K562 (cell line): ENCODE measurements around the gene HMGN2. TPM values are rescaled to one million over a fixed set of nuclear protein-coding genes. Genes with fewer than 3 reads are reported as not detected.

Experiments used
- BRF1 ChIP-seq: IDR thresholded peaks from 3 replicates; pipeline ENCODE4 v1.6.1; 2011; ENCODE audit warnings: borderline replicate concordance, mild to moderate bottlenecking; ENCODE audit not compliant: insufficient read length; ENCODE audit errors: extremely low read depth
- CREBBP ChIP-seq: IDR thresholded peaks from one replicate; pipeline ENCODE4 v1.6.1; 2012; ENCODE audit warnings: low read depth, mild to moderate bottlenecking, control low read depth, inconsistent platforms, low read length
- FOS ChIP-seq: IDR thresholded peaks from 3 replicates; pipeline ENCODE4 v1.6.1; 2011; ENCODE audit not compliant: insufficient read length; ENCODE audit errors: extremely low read depth
- FOSL1 ChIP-seq: fragments of 200-800 bp; sonication (Bioruptor generic); conservative IDR thresholded peaks from 2 replicates; pipeline ENCODE4 v1.6.1; 2016; ENCODE audit warnings: missing genetic modification characterization, missing compliant biosample characterization
- ILK ChIP-seq: fragments of 450-650 bp; IDR thresholded peaks from 2 replicates; pipeline ENCODE4 v1.6.1; 2016; ENCODE audit warnings: missing genetic modification characterization, low read depth, mild to moderate bottlenecking, missing compliant biosample characterization, moderate library complexity, borderline replicate concordance
- NR4A1 ChIP-seq, 2 experiments: fragments of 250-450 bp in 1 of 2; fragments of 450-650 bp in 1 of 2; sonication (Bioruptor Pico) in 1 of 2; IDR thresholded peaks; 2 replicates each; pipeline versions ENCODE4 v1.4.0 to v1.6.1; 2016 to 2020; ENCODE audit warnings: mild to moderate bottlenecking in 2 of 2, missing compliant biosample characterization in 1 of 2, missing genetic modification characterization in 1 of 2, moderate library complexity in 1 of 2
- SAFB2 ChIP-seq: fragments of 200-400 bp; formaldehyde crosslinking; IDR thresholded peaks from 2 replicates; pipeline ENCODE4 v1.6.1; 2018; ENCODE audit warnings: borderline replicate concordance, low read length, low read depth, moderate library complexity; ENCODE audit not compliant: severe bottlenecking
- SIN3B ChIP-seq: fragments of 450-650 bp; IDR thresholded peaks from 2 replicates; pipeline ENCODE4 v1.6.1; 2017; ENCODE audit warnings: low read depth, mild to moderate bottlenecking, moderate library complexity
- SIX5 ChIP-seq, 2 experiments: IDR thresholded peaks; 2 replicates each; pipeline ENCODE4 v1.6.1; 2011; ENCODE audit warnings: low read length in 2 of 2, borderline replicate concordance in 1 of 2, low read depth in 1 of 2, mild to moderate bottlenecking in 1 of 2, moderate library complexity in 1 of 2; ENCODE audit not compliant: insufficient read depth in 1 of 2
- ZC3H4 ChIP-seq: sonication (generic); formaldehyde crosslinking; IDR thresholded peaks from 2 replicates; pipeline ENCODE4 v1.9.0; 2021; ENCODE audit warnings: missing genetic modification reagents, borderline replicate concordance
- ZC3H8 ChIP-seq: fragments of 450-650 bp; IDR thresholded peaks from 2 replicates; pipeline ENCODE4 v1.6.1; 2017
- ZNF444 ChIP-seq: fragments of 250-450 bp; sonication (Bioruptor Pico); IDR thresholded peaks from 2 replicates; pipeline ENCODE4 v1.4.0; 2020; ENCODE audit warnings: mild to moderate bottlenecking, moderate library complexity
- ZNF551 ChIP-seq: fragments of 250-450 bp; sonication (Bioruptor Pico); IDR thresholded peaks from 2 replicates; pipeline ENCODE4 v1.5.0; 2021; ENCODE audit warnings: mild to moderate bottlenecking, moderate library complexity
- ZNF79 ChIP-seq: fragments of 250-450 bp; sonication (Bioruptor Pico); IDR thresholded peaks from 2 replicates; pipeline ENCODE4 v1.4.0; 2020; ENCODE audit warnings: low read depth, mild to moderate bottlenecking, moderate library complexity
- polyA plus RNA-seq, 8 experiments: library from polyadenylated mRNA; depleted of rRNA in 4 of 8; stranded (reverse) in 5 of 8; unstranded in 3 of 8; fragments of >200 nt; fragmentation: Nextera tagmentation in 2 of 8; fragmentation: Illumina TruSeq in 1 of 8; extraction: Ambion mirVana in 2 of 8; extraction: Trizol in 1 of 8; gene quantifications; 2 replicates each; pipeline versions ENCODE4 v1.2.1 to v1.2.3, GENCODE V29; 2011 to 2014; ENCODE audit warnings: inconsistent platforms in 1 of 8, missing spikeins in 1 of 8
- total RNA-seq, 7 experiments: library from RNA; depleted of rRNA in 6 of 7; stranded (reverse); fragments of >200 nt in 6 of 7; fragmentation: Illumina TruSeq in 2 of 7; extraction: Trizol in 2 of 7; gene quantifications; 2 replicates each; pipeline versions ENCODE4 v1.2.1 to v1.2.3, GENCODE V29; 2011 to 2021; ENCODE audit warnings: low replicate concordance in 1 of 7
- TF ChIP-seq, protein P1 (sequence below): sonication (generic); formaldehyde crosslinking; IDR thresholded peaks from 2 replicates; pipeline ENCODE4 v1.8.0; 2022; ENCODE audit warnings: mild to moderate bottlenecking, missing genetic modification reagents, borderline replicate concordance
- TF ChIP-seq, protein P2 (sequence below): fragments of 450-650 bp; formaldehyde crosslinking; IDR thresholded peaks from 2 replicates; pipeline ENCODE4 v1.4.0; 2020; ENCODE audit warnings: mild to moderate bottlenecking, moderate library complexity
- TF ChIP-seq, protein P3 (sequence below): fragments of 250-450 bp; sonication (Bioruptor Pico); IDR thresholded peaks from 2 replicates; pipeline ENCODE4 v1.8.0; 2022; ENCODE audit warnings: inconsistent platforms, mild to moderate bottlenecking, moderate library complexity, borderline replicate concordance
- TF ChIP-seq, protein P4 (sequence below): fragments of 450-650 bp; formaldehyde crosslinking; IDR thresholded peaks from 2 replicates; pipeline ENCODE4 v1.4.0; 2022; ENCODE audit warnings: missing genetic modification characterization

The HMGN2 gene
- total and polyA plus RNA-seq, 9 of the 15 experiments (the other 6 are each of a cell fraction or from before 2014, with no cell fraction given) = 370 to 1,354 (median 965) TPM

DNA sequence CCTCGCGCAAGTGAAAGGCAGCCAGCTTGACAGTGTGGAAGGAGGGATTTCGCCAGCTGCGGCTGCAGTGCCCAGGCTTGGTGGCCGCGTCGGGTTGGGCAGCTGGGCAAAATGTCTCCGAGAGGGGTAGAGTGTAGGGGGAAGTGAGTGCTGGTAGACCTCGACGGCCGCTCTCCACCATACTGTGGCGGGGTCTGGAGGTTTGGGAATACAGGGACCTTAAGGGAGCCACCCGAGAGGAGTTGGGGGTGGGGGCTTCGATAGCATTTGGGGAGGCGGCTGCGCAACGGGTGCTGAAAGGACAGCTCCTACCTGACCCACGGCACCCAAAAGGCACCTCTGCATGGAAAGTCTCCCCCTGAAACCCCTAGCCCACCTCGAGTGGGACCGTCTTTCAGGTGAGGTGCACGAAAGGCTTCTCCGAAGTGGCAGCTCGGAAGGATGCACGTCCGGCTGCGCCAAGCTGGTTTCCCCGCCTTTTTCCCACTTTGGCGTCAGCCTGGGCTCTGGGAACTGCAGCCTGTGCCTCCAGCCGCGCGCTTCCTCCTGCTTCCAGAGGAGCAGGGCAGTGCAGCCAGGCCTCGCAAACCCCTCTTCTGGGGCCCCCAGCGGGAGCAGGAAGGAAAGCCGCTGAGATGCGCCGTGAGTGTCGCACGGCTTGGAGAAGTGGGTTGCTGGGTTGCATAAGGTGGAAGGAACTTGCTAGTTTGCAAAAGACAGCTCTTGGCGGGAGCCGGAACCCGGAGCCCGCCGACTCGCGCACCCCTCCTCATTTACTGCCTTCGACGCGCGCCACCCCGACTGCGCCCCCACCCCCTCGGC, 531 bp upstream of the HMGN2 start (continued):
- TF ChIP-seq FOS (no peak), ZC3H4 (CRISPR knock-in tag) (no peak), ZNF444 (CRISPR knock-in tag) (no peak), BRF1 (no peak), SAFB2 (no peak), ZC3H8 (no peak), CREBBP (no peak), SIX5 (IDR thresholded peaks at IDR 0.05; ENCODE audit: borderline replicate concordance in 1 of 2, insufficient read depth in 1 of 2, low read depth in 1 of 2, low read length in 2 of 2) (no peak), NR4A1 (CRISPR knock-in tag; IDR thresholded peaks at IDR 0.05) (no peak), NR4A1 (tag; IDR thresholded peaks at IDR 0.05) (0 out of 2 replicates have a peak, but pooled peaks have one; percentile 27), ZNF551 (CRISPR knock-in tag) (no peak), SIN3B (peak; percentile 25; the same call in 1 of the 2 replicates), FOSL1 (no peak), ILK (tag) (no peak), ZNF79 (CRISPR knock-in tag) (no peak)
- TF ChIP-seq, protein P1, sequence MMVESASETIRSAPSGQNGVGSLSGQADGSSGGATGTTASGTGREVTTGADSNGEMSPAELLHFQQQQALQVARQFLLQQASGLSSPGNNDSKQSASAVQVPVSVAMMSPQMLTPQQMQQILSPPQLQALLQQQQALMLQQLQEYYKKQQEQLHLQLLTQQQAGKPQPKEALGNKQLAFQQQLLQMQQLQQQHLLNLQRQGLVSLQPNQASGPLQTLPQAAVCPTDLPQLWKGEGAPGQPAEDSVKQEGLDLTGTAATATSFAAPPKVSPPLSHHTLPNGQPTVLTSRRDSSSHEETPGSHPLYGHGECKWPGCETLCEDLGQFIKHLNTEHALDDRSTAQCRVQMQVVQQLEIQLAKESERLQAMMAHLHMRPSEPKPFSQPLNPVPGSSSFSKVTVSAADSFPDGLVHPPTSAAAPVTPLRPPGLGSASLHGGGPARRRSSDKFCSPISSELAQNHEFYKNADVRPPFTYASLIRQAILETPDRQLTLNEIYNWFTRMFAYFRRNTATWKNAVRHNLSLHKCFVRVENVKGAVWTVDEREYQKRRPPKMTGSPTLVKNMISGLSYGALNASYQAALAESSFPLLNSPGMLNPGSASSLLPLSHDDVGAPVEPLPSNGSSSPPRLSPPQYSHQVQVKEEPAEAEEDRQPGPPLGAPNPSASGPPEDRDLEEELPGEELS (CRISPR knock-in tag) = no peak
- TF ChIP-seq, protein P2, sequence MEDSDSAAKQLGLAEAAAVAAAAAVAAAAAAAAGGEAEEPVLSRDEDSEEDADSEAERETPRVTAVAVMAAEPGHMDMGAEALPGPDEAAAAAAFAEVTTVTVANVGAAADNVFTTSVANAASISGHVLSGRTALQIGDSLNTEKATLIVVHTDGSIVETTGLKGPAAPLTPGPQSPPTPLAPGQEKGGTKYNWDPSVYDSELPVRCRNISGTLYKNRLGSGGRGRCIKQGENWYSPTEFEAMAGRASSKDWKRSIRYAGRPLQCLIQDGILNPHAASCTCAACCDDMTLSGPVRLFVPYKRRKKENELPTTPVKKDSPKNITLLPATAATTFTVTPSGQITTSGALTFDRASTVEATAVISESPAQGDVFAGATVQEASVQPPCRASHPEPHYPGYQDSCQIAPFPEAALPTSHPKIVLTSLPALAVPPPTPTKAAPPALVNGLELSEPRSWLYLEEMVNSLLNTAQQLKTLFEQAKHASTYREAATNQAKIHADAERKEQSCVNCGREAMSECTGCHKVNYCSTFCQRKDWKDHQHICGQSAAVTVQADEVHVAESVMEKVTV (CRISPR knock-in tag) = no peak
- TF ChIP-seq, protein P3, sequence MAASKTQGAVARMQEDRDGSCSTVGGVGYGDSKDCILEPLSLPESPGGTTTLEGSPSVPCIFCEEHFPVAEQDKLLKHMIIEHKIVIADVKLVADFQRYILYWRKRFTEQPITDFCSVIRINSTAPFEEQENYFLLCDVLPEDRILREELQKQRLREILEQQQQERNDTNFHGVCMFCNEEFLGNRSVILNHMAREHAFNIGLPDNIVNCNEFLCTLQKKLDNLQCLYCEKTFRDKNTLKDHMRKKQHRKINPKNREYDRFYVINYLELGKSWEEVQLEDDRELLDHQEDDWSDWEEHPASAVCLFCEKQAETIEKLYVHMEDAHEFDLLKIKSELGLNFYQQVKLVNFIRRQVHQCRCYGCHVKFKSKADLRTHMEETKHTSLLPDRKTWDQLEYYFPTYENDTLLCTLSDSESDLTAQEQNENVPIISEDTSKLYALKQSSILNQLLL (CRISPR knock-in tag) = no peak
- TF ChIP-seq, protein P4, sequence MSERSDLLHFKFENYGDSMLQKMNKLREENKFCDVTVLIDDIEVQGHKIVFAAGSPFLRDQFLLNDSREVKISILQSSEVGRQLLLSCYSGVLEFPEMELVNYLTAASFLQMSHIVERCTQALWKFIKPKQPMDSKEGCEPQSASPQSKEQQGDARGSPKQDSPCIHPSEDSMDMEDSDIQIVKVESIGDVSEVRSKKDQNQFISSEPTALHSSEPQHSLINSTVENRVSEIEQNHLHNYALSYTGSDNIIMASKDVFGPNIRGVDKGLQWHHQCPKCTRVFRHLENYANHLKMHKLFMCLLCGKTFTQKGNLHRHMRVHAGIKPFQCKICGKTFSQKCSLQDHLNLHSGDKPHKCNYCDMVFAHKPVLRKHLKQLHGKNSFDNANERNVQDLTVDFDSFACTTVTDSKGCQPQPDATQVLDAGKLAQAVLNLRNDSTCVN (CRISPR knock-in tag) = 0 out of 2 replicates have a peak, but pooled peaks have one; percentile 80
